OCI-M2 (cell line): Measurements from ENCODE around the gene COPZ2.
"Not testable (repeated sequence)": the region's sequence is repeated elsewhere in the genome, so short reads cannot be mapped to it uniquely, and the experiment has no call there.

ENCODE experiments used
- DNase-seq: peaks from one replicate; lab custom pipeline; 2025; ENCODE audit not compliant: unreplicated experiment; lab: John Stamatoyannopoulos, UW

COPZ2 gene, protein sequence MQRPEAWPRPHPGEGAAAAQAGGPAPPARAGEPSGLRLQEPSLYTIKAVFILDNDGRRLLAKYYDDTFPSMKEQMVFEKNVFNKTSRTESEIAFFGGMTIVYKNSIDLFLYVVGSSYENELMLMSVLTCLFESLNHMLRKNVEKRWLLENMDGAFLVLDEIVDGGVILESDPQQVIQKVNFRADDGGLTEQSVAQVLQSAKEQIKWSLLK

DNA sequence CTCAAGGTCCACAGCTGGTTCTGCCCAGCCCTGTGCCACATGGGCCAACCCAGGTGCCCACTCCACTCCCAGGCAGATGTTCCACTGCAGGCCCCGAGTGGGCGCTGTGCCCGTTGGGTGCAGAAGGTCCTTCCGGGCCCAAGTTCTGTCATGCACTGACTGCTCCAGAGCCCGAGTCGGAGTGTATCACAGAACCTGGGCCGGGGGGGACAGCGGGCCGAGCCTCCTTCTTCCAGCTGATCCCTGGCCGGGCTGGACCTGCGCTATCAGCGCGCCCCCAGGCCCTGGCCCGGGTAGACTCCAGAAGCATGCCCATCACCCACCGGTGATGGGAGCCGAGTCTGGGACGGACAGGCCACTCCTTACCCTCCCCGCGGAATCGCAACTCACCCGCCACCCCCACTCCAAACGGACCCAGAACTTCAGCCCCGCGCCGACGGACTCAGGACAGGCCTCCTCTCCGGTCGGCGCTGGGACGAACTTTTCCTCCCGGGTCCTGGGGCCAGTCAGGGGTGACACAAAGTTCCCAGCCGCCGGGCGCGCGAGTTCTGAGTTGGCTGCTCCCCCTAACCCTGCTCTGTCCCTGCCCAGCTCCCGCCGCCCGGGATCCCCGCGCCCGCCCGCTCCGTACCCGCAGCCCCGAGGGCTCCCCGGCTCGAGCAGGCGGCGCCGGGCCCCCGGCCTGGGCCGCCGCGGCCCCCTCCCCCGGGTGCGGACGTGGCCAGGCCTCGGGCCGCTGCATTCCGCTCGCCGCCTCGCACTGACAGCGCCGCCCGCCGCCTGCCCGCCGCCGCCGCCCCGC, at the start of gene COPZ2:
COPZ2 (minus strand) TSS at position 762 of the 802 bp plus-strand sequence; CDS start at position 742, 20 bp downstream.
- DNase-seq = no peak

DNA sequence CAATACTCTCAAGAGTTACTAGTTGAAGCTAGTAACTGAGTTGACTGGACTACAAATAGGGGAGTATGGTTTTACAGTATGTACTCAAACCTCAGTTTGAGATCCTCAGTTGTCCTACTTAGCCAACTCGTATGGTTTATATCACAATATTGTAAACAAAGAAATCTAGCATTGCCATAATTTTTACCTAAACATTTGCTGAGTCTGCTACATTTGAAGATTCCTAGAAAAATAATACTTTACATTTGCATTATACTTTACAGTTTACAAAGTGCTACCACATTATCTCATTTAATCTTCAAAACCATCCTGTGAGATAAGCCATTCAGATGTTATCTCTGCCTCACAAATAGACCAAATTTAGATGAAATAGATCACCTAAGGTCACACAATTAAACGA, 47.3 kb upstream of the COPZ2 start:
- no peak for DNase-seq

DNA sequence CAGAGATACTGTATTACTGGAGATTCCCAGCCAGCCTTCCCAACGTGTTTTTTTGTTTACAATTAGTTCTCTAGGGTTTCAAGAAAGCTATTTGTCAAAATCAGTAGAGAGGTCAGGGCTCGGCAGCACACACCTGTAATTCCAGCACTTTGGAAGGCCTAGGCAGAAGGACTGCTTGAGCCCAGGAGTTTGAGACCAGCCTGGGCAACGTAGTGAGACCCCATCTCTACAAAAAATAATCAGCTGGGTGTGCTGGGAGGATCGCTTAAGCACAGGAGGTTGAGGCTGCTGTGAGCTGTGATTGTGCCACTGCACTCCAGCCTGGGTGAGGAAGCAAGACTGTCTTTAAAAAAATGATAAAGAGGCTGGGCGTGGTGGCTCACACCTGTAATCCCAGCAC, 44.3 kb upstream of the COPZ2 start:
- DNase-seq = no peak

DNA sequence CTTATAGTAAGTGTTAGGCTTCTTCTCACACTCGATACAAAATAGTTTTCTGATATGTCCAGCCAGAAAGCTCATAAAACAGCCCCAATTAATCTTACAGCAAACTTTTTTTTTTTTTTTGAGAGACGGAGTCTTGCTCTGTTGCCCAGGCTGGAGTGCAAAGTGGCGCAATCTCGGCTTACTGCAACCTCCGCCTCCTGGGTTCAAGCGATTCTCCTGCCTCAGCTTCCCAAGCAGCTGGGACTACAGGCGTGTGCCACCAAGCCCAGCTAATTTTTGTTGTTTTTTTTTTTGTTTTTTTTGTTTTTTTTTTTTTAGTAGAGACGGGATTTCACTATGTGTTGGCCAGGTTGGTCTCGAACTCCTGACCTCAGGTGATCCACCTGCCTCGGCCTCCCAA, 39.6 kb upstream of the COPZ2 start:
- not testable (repeated sequence) for DNase-seq

DNA sequence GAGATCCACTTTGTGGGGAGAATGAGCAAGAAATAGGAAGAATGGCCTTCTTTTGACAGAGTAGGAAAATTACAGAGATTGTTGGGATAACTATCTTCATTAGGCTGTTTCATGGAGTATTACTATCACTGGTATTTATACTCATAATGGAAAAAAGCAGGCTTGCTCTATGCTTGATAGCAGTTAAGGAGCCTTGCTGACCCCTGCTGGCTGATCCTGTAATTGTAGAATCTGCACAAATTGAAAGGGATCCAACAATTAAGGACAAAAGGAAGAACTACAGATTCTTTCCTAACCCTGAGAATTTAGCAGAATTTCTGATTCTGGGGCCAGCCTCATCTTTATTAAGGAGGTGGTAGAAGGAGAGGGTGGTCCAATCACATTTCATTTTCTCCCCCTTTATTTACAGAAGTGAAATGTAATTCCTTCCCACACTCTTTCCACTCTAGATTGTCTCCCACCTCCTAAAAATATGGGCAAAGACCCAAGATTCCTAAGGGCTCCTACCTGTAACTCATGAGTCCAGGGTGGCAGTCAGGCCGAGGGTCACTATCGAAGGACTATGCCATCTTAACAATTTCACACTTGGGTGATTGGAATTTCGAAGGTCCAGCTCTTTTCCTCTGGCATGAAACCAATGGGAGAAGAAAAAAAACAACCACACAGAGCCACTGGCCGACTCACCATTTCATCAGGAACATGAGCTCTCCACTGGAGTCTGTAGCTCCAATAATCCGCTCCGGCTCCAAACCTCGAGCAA, 36.9 kb upstream of the COPZ2 start:
- no peak for DNase-seq

DNA sequence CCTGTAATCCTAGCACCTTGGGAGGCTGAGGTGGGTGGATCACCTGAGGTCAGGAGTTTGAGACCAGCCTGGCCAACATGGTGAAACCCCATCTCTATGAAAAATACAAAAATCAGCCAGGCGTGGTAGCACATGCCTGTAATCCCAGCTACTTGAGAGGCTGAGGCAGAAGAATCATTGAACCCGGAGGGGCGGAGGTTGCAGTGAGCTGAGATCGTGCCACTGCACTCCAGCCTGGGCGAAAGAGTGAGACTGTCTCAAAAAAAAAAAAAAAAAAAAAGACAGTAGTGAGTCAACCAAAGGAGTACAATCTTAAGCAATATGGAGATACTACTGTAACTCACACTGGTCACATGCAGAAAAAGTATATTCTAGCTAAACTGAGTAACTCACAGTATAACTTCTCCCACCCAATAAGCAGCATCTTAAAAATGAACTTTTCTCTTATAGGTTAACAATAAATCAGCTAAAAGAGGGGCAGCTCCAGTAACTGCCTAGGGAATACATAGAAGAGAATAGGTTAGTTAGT, 36.0 kb upstream of the COPZ2 start:
- not testable (repeated sequence) for DNase-seq

DNA sequence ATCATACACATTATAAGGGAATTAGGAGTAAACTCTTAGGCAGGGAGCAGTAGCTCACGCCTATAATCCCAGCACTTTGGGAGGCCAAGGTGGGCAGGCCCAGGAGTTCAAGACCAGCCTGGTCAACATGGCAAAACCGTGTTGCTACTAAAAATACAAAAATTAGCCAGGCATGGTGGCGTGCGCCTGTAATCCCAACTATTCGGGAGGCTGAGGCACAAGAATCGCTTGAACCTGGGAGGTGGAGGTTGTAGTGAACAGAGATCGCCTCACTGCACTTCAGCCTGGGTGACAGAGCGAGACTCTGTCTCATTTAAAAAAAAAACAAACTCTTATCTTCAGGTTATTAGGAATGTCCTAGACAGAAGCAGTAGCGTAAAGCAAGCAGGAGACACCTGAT, 35.2 kb upstream of the COPZ2 start:
- DNase-seq = not testable (repeated sequence)

DNA sequence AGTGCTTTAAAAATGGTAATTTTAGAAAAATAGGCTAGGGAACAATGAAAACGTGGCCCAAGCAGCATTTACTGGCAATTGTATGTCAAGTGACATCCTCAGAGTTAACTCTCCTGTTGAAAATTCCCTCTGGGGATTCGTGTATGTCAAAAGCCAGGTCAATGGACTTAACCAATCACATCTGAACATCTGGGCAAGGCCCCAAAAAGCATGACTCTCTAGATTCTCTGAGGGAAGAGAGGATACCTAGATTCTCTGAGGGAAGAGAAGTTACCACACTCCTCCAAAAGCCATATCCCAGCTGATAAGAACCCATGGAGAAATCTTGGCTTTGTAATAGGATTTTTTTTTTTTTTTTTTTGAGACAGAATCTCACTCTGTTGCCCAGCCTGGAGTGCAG, 34.1 kb upstream of the COPZ2 start:
- DNase-seq = no peak

DNA sequence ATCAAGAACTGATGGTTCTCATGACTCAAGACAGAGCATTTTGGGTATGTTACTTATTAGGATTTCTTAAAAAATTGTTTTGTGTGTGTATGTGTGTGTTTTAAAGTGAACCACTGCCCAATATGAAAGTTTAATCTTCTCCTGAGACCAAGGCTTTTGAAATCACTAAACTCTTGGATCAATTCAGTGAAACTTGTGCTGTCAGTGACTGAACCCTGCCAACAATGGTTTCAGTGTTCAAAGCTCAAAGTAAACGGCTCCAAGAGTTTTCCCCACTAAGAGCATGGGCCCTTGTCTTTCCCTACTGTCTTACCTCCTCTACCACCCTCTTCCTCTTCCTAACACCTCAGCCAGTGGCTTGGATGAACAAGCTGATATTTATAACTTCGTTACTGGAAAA, 32.6 kb upstream of the COPZ2 start:
- no peak for DNase-seq

DNA sequence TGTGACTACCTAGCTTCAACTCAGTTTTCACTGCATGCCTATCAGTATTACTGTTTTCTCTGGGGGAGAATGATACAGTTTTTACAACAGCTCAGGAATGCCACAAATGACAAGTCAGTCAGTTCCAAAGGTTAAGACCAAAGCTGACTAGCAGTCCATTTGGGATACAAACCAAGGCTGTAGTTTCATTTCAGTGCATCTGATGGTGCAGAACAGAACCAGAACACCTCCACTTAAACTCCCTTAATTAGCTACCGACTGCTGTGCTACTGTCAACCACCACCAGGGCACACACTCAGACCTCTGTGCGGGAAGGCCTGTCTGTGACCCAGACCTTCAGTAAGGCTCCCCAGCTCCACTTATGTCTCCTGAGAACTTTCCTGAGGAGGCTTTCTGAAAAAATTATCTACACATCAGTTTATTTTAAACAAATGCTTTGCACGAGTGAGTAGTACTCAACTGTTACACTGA, 30.9 kb upstream of the COPZ2 start:
- no peak for DNase-seq

DNA sequence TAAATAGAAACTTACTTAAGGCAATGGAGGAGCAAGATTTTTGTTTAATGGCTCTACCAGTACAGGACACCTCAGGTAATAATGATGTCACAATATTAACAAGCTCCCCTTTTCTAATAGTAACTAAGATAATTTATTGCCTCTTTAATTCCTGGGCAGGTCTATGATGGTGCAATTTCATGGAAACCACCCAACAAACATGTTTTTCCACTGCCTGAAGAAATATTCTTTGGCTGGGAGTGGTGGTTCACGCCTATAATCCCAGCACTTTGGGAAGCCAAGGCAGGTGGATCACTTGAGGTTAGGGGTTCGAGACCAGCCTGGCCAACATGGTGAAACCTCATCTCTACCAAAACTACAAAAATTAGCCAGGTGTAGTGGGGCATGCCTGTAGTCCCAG, 30.2 kb upstream of the COPZ2 start:
- DNase-seq = not testable (repeated sequence)

DNA sequence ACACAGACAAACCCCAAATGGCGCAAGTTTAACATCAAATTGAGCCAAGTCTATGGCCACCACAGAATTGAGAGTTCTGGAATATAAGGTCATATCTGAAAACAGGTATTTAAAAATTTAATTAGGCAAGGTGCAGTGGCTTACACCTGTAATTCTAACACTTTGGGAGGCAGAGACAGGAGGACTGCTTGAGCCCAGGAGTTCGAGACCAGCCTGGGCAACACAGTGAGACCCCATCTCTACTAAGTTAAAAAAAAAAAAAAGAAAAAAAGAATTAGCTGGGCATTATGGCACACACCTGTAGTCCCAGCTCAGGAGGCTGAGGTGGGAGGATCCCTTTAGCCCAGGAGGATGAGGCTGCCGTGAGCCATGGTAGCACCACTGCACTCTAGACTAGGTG, 29.6 kb upstream of the COPZ2 start:
- no peak for DNase-seq

DNA sequence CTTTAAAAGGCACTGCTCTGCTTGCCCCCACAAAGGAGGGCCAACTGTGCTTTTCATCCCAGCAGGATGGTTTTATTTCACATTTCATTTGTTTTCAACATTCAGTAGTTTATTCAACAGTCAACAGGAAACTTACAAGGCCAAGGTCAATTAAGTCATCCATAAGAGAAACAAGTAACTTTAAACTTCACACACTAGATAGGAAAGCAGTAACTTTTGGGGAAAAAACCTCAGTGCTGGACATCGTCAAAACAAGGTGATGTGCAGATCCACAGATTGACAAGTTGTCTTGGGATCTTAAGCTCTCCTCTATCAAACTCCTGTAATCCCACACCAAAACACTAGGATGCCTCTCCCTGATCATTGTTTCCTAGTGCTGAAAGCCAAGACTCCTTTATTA, 29.1 kb upstream of the COPZ2 start:
- DNase-seq = no peak

DNA sequence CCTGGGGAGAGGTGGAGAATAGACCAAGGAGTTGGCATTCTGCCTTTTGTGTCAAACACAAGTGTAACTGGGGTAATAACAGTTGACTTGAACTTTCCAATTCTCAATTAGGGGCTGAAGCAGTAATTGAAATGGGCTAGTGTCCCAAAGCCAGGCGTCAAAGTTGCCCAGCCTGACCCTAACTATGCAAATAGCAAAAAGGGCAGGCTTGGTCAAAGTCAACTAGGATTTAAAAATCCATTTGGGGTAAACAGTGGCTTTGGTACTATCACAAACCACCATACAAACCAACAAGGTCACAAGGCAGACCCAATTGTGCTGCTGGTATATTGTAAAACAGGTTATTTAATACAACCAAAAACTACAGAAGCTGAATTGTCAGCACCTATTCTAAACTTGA, 28.6 kb upstream of the COPZ2 start:
- no peak for DNase-seq

DNA sequence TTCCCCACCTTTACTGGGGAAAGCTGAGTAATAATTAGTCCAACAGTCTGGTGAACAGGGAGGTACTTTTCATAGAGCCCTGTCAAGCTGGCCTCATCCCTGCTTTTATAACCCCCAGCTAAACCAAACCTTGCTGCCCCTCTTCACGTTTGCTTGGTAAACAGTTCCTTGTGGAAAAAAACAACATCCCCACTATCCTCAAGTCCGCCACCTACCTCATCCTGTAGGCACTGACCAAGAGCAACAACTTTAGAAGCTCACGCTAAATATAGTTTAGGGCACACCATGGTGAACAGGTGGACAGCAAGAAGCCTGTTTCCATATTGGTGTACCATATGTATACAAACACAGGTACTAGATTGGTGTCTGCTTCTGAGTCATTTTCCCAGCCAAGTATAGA, 27.0 kb upstream of the COPZ2 start:
- no peak for DNase-seq

DNA sequence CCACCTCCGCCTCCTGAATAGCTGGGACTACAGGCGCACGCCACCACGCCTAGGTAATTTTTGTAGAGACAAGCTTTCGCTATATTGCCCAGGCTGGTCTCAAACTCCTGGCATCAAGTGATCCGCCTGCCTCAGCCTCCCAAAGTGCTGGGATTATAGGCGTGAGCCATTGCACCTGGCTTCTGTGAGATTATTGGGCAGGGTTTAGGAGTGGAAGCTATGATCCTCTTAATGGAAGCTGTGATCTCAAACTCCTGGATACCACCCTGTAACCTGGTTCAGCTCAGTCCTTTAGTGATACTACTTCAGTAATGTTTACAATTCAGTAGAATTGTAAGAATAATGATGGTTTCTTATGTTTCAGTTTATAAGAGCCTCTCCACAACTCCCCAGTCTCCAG, 24.7 kb upstream of the COPZ2 start:
- no peak for DNase-seq

DNA sequence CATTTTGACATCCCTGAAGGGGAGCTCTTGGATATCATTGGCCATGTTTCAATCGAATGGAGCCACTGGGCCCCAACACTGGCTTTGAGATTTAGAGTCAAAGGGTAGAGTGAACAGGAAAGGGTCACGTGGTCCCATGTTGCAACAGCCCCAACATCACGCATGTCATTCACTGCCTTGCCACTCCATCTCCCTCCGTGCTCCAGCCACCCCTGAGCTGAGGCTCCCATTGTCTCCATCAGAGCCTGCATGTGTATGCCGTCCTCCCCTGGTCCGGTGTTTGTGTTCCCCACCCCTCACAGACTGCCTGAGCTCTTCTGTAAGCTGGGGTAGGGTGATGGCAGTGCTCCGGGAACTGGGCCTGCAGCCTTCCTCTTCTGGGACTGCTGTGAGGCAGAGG, 22.7 kb upstream of the COPZ2 start:
- no peak for DNase-seq

DNA sequence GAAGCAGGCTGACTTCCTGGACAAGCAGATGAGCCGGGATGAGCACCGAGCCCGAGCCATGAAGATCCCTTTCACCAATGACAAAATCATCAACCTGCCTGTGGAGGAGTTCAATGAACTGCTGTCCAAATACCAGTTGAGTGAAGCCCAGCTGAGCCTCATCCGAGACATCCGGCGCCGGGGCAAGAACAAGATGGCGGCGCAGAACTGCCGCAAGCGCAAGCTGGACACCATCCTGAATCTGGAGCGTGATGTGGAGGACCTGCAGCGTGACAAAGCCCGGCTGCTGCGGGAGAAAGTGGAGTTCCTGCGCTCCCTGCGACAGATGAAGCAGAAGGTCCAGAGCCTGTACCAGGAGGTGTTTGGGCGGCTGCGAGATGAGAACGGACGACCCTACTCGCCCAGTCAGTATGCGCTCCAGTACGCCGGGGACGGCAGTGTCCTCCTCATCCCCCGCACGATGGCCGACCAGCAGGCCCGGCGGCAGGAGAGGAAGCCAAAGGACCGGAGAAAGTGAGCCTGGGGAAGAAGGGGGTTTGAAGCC, 21.6 kb upstream of the COPZ2 start:
- DNase-seq = no peak

DNA sequence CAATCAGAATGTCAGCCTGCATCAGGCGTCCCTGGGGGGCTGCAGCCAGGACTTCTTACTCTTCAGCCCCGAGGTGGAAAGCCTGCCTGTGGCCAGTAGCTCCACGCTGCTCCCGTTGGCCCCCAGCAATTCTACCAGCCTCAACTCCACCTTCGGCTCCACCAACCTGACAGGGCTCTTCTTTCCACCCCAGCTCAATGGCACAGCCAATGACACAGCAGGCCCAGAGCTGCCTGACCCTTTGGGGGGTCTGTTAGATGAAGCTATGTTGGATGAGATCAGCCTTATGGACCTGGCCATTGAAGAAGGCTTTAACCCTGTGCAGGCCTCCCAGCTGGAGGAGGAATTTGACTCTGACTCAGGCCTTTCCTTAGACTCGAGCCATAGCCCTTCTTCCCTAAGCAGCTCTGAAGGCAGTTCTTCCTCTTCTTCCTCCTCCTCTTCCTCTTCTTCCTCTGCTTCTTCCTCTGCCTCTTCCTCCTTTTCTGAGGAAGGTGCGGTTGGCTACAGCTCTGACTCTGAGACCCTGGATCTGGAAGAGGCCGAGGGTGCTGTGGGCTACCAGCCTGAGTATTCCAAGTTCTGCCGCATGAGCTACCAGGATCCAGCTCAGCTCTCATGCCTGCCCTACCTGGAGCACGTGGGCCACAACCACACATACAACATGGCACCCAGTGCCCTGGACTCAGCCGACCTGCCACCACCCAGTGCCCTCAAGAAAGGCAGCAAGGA, 21.0 kb upstream of the COPZ2 start:
- no peak for DNase-seq

DNA sequence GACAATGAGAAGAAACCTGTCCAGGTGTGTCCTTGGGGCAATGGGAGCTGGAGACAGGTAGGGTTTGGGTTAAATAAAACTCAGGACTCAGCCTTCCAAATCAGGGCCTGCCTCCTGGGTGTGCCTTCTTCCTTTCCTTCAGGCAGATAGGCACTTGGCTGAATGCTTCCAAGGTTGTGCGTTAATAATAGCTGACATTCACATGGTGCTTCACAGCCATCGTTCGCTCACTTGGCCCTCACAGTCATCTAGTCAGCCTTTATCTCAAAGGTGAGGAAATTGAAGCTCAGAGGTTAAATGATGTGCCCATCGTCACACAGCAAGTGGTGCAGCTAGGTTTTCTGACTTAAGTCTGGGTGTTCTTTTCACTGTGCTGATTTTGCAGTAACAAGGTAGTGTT, 20.0 kb upstream of the COPZ2 start:
- no peak for DNase-seq

DNA sequence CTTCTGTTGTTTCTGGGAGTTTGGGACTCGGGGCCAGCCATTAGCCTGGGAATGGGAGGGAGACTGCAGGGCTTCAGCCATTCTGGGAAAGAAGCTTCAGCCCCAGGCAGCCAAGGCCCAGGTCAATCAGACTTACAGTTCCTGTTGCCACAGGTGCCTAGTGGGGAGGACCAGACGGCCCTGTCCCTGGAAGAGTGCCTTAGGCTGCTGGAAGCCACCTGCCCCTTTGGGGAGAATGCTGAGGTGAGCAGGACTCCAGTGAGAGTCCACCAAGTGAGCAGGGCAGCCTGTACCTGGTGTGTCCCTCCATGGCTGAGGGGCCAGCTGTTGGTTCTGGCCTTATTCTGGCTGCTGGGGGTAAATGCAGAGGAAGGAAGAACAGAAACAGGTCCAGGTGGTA, 19.3 kb upstream of the COPZ2 start:
- no peak for DNase-seq
